NOMO-1 treated with dmso at 0.1 percent for 144 hours (cell line): ENCODE measurements around the gene KRTAP5-8.
"Not testable (repeated sequence)": the region's sequence is repeated elsewhere in the genome, so short reads cannot be mapped to it uniquely, and the experiment has no call there.

Source experiments
- DNase-seq: peaks from one replicate; lab custom pipeline; 2025; ENCODE audit not compliant: unreplicated experiment; lab: John Stamatoyannopoulos, UW

The KRTAP5-8 gene

DNA sequence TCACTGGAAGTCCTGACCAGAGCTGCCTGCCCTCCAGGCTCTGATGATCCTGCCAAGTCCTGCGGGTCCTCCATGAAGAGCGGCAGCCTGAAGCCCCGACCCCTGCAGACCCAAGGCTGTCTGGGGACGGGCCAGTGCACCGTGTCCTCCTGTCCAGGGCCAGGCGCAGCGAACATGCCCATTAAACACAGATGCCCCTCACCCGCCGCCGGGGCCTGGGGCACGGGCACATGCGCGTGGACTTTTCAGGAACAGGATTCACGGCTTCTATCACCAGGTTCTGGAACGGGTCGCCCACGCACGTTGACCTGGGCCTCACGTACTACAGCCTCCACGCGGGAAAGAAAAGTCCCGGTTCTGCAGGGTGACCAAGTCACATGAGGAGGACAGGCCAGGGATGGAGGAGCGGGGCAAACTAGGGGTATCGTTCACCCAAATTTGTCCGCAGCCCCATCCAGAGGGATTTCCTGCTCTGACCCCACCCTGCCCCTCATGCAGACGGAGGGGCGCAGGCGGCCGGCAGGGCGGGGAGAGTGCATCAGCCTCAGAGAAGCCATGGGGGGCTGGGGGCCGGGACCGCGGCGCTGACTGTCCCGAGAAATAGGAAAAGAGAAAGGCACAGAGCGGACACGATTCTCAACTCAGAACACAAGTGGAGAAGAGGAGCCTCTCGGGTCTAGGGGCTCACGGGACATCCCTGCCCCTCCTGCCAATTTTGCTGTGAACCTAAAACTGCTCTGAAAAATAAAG lies 33.5 kb downstream of the KRTAP5-8 start:
- DNase-seq: not testable (repeated sequence)

DNA sequence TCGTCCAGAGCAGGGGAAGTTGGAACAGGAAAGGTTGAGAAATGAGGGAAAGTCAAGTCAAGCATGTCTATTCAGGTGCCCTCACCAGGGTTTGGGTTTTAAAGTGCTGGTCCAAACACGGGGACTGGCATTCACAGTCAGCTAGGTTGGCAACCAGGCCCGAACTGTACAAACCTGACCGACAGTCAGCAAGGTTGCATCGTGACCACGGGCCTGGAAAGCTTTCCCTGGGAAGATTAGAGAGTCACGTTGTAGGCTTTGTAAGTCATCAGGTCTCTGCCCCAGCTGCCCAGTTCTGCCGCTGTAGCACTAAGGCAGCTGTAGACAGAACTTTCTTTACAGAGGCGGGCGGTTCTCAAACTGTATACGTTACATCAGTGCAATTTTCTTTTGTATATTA lies 35.0 kb downstream of the KRTAP5-8 start:
- DNase-seq: no peak

DNA sequence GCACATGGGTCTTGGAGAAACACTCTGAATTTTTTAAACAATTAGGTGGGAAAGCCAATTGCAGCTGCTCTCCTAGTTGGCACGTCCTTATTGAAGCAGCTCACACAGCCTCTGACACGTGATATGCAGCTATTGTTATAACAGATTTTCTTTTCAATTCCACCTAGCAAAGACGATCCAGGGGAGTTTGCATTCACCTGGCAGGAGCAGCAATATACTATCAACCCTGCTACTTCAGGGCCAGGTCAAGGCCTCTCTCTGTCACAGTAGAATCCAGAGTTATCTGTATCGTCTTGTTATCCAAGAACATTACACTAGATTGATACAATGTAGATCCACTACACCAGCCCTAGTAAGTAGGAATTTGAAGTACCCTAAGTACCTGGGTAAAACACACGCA lies 36.6 kb downstream of the KRTAP5-8 start:
- DNase-seq: no peak

DNA sequence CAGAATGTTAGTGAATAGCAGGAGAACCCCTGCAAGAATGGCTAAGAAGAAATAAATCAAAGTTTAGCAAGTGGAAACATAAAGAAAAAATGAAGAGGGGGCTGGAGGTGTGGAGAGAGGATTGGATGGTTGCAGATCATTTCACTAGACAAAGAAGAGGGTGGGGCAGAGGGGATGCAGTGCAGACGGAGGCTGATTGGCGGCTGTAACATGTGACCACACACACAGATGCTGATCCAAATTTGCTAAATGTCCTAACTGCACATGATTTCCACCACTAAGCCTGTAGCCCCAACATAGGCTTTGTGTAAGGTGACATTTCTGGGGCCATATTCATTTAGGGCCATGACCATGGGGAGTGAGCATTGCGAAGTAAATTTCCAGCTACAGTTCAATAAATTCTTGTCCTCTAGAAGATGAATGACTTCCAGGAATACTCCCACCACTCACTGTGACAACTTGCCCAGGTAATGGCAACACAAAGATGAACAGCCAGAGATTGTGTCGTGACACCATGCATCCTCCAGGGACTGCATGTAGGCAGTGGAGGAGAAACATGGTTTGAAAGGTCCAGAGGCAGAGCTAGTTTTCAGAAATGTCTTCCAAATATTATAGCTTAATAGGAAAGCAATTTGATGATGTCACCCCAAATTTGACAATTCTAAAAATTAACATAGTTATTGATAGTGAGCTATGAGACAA lies 38.0 kb downstream of the KRTAP5-8 start:
- no peak for DNase-seq

DNA sequence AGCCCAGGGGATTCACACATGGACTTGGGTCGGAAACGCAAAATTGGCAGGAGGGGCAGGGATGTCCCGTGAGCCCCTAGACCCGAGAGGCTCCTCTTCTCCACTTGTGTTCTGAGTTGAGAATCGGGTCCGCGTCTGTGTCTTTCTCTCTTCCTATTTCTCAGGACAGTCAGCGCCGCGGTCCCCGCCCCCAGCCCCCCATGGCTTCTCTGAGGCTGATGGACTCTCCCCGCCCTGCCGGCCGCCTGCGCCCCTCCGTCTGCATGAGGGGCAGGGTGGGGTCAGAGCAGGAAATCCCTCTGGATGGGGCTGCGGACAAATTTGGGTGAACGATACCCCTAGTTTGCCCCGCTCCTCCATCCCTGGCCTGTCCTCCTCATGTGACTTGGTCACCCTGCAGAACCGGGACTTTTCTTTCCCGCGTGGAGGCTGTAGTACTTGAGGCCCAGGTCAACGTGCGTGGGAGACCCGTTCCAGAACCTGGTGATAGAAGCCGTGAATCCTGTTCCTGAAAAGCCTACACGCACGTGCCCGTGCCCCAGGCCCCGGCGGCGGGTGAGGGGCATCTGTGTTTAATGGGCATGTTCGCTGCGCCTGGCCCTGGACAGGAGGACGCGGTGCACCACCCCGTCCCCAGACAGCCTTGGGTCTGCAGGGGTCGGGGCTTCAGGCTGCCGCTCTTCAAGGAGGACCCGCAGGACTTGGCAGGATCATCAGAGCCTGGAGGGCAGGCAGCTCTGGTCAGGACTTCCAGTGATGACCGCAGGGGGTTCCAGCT lies 39.1 kb downstream of the KRTAP5-8 start:
- DNase-seq: not testable (repeated sequence)

DNA sequence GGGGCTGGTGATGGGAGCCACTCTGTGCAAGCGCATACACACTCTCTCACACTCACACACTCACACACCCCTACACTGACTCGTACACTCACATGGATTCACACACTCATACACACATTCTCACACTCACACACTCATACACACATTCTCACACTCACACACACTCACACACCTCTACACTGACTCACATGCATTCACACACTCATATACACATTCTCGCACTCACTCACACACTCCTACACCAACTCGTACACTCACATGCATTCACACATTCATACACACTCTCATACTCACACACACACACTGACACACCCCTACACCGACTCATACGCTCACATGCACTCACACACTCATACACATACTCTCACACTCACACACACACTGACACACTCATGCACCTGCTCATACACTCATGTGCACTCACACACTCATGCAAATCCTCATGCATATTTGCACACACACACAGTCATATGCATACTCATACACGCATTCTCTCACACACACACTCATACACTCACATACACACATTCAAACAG lies 39.7 kb downstream of the KRTAP5-8 start:
- DNase-seq: no peak

DNA sequence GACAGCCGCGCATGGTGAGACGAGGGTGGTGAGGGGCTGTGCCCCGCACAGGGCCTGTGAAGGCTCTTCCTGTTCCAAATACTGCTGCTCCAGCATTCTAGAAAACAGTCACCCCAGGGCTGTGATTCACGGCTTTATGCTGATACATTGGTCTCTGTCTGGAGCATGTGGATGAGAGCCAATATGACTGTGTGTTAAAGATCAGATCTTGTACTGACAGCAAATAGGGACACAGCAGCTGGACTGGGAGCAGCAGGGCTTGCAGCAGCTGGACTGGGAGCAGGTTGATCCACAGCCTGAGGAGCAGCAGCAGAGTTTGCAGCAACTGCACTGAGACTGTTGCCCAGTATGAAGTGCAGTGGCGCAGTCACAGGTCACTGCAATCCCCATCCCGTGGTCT lies 41.7 kb downstream of the KRTAP5-8 start:
- not testable (repeated sequence) for DNase-seq

DNA sequence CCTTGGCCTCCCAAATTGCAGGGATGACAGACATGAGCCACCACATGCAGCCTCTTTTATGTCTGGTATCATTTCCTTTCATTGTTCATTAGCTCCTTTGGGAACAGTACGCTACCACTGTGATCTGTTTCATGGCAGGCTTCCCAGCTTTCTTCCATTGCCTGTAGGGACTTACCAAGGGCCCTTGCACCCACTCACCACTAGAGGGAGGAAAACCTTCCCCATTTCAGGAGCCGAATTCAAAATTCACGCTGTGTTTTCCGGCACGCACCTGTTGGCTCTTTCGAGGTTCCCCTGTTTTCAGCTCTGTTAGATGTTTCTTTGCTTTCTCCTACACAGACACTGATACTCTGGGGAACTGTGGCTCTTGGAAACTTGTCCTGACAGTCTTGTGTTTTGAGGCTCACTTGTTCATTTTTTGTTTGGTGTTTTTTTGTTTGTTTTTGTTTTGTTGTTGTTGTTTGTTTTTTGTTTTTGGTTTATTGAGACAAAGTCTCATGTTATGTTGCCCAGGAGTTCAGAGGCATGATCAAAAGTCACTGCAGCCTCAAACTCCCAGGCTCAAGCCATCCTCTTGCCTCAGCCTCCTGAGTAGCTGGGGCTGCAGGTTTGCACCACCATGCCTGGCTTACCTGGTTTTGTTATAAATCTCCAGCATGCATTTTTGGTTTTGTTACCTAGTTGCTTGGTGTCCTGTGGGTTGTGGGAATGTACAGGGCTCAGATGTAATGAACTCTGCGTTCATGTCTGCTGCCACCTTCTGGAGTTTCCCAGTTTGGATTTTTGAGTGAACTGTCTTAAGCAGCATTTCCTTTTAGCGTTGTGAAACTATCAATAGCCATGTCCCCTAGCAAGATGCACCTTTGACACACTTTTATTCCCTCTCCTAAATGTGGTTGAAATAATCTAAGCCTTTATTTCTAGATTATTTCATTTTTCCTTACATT lies 42.5 kb downstream of the KRTAP5-8 start:
- no peak for DNase-seq

DNA sequence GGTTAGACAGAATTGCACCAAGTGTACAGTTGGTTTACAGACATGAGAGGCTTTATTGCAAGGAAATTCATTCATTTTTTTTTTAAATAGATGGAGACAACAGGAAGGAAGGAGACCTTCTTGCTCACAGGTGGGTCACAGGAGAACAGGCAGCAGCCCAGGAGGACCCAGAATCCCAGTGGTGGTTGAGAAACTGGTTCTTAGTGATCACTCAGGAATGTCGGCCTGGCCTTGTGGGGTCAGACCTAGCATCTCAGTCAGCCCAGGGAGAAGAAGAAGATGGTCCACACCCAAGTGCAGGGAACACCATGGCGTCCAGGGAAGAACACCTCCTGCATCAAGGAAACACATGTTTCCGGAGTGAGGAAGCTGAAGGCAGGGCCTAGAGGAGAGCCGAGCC lies 44.0 kb downstream of the KRTAP5-8 start:
- no peak for DNase-seq

DNA sequence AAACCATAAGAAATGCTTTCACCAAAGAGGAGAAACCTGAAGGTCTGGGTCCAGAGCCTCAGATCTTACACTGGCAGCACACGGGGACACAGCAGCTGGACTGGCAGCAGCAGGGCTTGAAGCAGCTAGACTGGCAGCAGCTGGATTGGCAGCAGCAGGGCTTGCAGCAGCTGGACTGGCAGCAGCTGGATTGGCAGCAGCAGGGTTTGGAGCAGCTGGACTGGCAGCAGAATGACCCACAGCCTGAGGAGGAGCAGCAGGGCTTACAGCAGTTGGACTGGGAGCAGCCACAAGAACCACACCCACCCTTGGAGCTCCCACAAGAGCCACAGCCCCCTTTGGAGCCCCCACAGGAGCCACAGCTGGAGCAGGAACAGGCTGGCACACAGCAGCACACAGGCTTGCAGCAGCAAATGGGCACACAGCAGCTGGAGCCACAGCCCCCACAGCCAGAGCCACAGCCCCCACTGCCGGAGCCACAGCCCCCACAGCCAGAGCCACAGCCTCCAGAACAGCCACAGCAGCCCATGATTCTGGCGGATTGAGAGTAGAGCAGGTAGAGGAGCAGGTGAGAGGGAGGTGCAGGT lies 44.6 kb downstream of the KRTAP5-8 start, which contains the start of gene KRTAP5-11:
Gene KRTAP5-11 (minus strand): TSS at position 567 of the 587 bp plus-strand sequence. CDS start 38 bp downstream, at position 529.
- no peak for DNase-seq

DNA sequence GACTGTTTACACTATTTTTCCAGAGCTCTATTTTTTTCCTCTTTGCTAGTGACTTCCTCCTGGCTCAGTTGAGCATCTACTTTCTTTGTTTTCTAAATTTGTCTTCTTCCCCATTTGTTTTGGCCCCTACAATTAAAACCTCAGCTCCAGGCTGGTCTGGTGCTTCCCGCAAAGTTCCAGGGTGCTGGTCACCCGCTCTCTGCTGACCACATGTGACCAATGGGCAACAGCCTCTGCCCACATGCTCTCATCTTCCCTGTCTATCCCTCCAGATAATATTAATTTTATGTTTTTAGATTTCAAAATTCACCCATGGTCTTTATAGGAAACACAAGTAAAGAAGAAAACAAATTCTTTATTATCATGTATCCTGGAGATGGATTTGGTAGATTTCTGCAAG lies 45.1 kb downstream of the KRTAP5-8 start:
- DNase-seq: not testable (repeated sequence)

DNA sequence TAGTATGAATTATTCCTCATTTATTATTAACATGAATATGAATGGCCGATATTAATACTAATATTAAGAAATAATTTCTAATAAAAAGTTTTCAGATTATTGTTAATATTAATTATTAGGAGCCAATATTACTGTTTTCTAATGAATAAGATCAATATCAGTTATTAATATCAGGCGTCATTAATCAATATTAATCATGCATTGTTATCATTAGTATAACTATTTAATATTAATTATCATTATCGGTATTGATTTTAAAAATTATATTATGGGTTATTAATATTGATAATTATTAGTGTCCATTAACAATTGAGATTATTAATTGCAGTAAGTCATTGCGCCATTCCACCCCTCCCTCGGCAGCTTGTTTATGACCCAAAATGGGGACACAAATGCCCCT lies 47.8 kb downstream of the KRTAP5-8 start:
- DNase-seq: not testable (repeated sequence)

DNA sequence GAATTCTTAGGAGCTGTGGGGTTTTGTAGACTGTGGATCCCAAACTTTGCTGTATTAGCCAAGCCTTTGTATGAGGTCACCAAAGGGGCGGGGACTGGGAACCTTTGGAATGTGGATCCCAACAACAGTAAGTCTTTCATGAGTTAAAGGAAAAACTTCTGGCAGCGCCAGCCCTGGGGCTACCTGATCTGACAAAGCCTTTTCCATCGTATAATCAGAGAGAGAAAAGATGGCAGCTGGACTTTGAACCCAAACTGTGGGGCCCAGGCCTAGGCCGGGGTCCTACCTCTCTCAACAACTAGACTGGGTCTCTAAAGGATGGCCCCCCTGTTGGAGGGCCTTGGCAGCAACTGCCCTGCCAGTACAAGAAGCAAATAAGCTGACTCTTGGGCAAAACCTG lies 50.5 kb downstream of the KRTAP5-8 start:
- DNase-seq: not testable (repeated sequence)
